Caco-2 (cell line): Measurements from ENCODE around the gene GFY. TPM values are rescaled to one million over a fixed set of nuclear protein-coding genes. Genes with fewer than 3 reads are reported as not detected.

ENCODE experiments used
- BruUV-seq: library from RNA; stranded (reverse); fragments of 400-500 nt; replicated peaks from 2 replicates; lab custom pipeline; 2021; lab: Mats Ljungman, UMichigan
- CTCF ChIA-PET: fragments of 300-600 bp; sonication (Branson Sonifier 250); formaldehyde crosslinking; loops from one replicate; lab custom pipeline; 2022; ENCODE audit warnings: antibody characterized with exemption; lab: Charles Lee
- POLR2A ChIA-PET: fragments of 300-600 bp; sonication (Branson Sonifier 250); formaldehyde crosslinking; loops from one replicate; lab custom pipeline; 2022; ENCODE audit warnings: antibody characterized with exemption; lab: Charles Lee
- DNase-seq, 2 experiments: peaks; one replicate each; pipeline versions ENCODE4 v3.0.0 to v3.0.0-alpha.2; 2020 to 2022
- H3K27me3 ChIP-seq: replicated peaks from 2 replicates; pipeline ENCODE4 v1.6.0; 2011; ENCODE audit warnings: low read length; ENCODE audit not compliant: control insufficient read depth, insufficient read depth
- H3K36me3 ChIP-seq: 2 replicates; pipeline ENCODE4 v1.5.1; 2011; ENCODE audit warnings: low read length; ENCODE audit not compliant: control insufficient read depth, insufficient read depth
- H3K4me1 ChIP-seq: fragments of 250-450 bp; sonication (Bioruptor Pico); 2 replicates; pipeline ENCODE4 v1.5.1; 2020; ENCODE audit warnings: mild to moderate bottlenecking
- H3K4me3 ChIP-seq: 2 replicates; pipeline ENCODE4 v1.5.1; 2011; ENCODE audit warnings: low read depth, mild to moderate bottlenecking, control low read depth, low read length
- H3K9me3 ChIP-seq: fragments of 250-450 bp; sonication (Bioruptor Pico); 2 replicates; pipeline ENCODE4 v1.5.1; 2020; ENCODE audit warnings: mild to moderate bottlenecking, moderate library complexity
- H3K27ac Mint-ChIP-seq: one replicate; pipeline ENCODE4 v1.8.0; 2022; ENCODE audit warnings: mixed read lengths; ENCODE audit not compliant: unreplicated experiment
- H3K27me3 Mint-ChIP-seq: one replicate; pipeline ENCODE4 v1.8.0; 2022; ENCODE audit warnings: mixed read lengths; ENCODE audit not compliant: insufficient read depth, unreplicated experiment
- H3K36me3 Mint-ChIP-seq: one replicate; pipeline ENCODE4 v1.8.0; 2022; ENCODE audit warnings: mild to moderate bottlenecking, mixed read lengths; ENCODE audit not compliant: insufficient read depth, unreplicated experiment
- H3K4me1 Mint-ChIP-seq: one replicate; pipeline ENCODE4 v1.8.0; 2022; ENCODE audit warnings: low read depth, mixed read lengths; ENCODE audit not compliant: unreplicated experiment
- H3K4me3 Mint-ChIP-seq: one replicate; pipeline ENCODE4 v1.8.0; 2022; ENCODE audit warnings: mild to moderate bottlenecking, moderate library complexity, mixed read lengths; ENCODE audit not compliant: unreplicated experiment
- H3K9me3 Mint-ChIP-seq: one replicate; pipeline ENCODE4 v1.8.0; 2022; ENCODE audit warnings: mixed read lengths; ENCODE audit not compliant: unreplicated experiment
- intact Hi-C: fragments of 100-400 bp; cut with micrococcal nuclease; formaldehyde crosslinking; loops from one replicate; pipeline ENCODE4 v1.10.0; 2022; ENCODE audit not compliant: unreplicated experiment
- total RNA-seq: library from RNA; stranded (reverse); gene quantifications from 2 replicates; pipeline ENCODE4 v1.2.3, GENCODE V29; 2022
- TF ChIP-seq, protein P1 (sequence below), 2 experiments: fragments of 200-600 bp in 1 of 2; IDR thresholded peaks; 1 replicate in 1 of 2; 2 replicates in 1 of 2; pipeline versions ENCODE4 v1.5.1 to v1.8.0; 2011 to 2022; ENCODE audit warnings: antibody characterized with exemption in 1 of 2, control low read depth in 1 of 2, inconsistent platforms in 1 of 2, low read depth in 1 of 2, low read length in 1 of 2, mild to moderate bottlenecking in 1 of 2, moderate library complexity in 1 of 2; ENCODE audit not compliant: insufficient read depth in 1 of 2, severe bottlenecking in 1 of 2, unreplicated experiment in 1 of 2

The GFY gene
- total RNA-seq, 1 experiment from 2014 or later = 0.25 TPM

DNA sequence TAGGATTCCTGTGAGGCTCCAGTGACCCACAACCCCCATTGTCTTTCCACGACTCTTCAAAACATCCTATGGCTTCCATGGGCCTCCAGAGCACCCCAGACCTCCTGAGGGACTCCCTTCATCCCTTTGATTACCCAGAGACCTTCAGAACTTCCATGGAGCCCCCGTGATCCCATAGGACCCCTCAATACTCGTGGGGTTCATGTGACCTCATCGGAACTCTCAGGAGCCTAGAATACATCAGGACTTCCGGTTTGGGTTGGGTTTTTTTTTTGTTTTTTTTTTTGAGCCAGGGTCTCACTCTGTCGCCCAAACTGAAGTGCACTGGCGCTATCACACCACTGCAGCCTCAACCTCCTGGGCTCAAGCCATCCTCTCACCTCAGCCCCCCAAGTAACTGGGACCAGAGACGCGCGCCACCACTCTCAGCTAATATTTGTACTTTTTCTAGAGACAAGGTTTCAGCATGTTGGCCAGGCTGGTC lies 28.6 kb downstream of the GFY start:
- Histone ChIP-seq H3K27me3 (no peaks in the 10 kb centered on the region), H3K4me3 (peak overlapping the region; percentile 61), H3K9me3 (no peaks in the 10 kb centered on the region), H3K4me1 (peaks cover 6% of the 10 kb centered on the region; the same call in 1 of the 2 replicates), H3K36me3 (peaks cover 5% of the 10 kb centered on the region)
- Mint-ChIP-seq H3K9me3 (no peaks in the 10 kb centered on the region), H3K36me3 (peaks cover 49% of the 10 kb centered on the region), H3K27ac (peak overlapping the region; percentile 100), H3K4me1 (peaks cover 10% of the 10 kb centered on the region), H3K27me3 (no peaks in the 10 kb centered on the region), H3K4me3 (peak overlapping the region; percentile 98)
- TSS peak; percentile 90 for BruUV-seq
- DNase-seq = no peak
- ChIA-PET CTCF (interaction anchor here (1.0 to 1.3 kb wide), 9 partner anchors 18 to 460 kb away, joined by 3 to 7 read pairs (median 3); partner anchors contain the start of genes GYS1 and RUVBL2), POLR2A (interaction anchor here (0.6 to 1.0 kb wide), 13 partner anchors 9 to 188 kb away, joined by 3 to 14 read pairs (median 5); partner anchors contain the start of genes PRRG2, RPS11, RRAS and SCAF1)
- intact Hi-C loops = loop anchor here (1.0 kb wide), 2 partner anchors 34 to 43 kb away; partner anchors contain the start of genes RPL13A and RPS11
- TF ChIP-seq, protein P1, sequence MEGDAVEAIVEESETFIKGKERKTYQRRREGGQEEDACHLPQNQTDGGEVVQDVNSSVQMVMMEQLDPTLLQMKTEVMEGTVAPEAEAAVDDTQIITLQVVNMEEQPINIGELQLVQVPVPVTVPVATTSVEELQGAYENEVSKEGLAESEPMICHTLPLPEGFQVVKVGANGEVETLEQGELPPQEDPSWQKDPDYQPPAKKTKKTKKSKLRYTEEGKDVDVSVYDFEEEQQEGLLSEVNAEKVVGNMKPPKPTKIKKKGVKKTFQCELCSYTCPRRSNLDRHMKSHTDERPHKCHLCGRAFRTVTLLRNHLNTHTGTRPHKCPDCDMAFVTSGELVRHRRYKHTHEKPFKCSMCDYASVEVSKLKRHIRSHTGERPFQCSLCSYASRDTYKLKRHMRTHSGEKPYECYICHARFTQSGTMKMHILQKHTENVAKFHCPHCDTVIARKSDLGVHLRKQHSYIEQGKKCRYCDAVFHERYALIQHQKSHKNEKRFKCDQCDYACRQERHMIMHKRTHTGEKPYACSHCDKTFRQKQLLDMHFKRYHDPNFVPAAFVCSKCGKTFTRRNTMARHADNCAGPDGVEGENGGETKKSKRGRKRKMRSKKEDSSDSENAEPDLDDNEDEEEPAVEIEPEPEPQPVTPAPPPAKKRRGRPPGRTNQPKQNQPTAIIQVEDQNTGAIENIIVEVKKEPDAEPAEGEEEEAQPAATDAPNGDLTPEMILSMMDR (IDR thresholded peaks at IDR 0.05; ENCODE audit: insufficient read depth in 1 of 2, low read depth in 1 of 2, low read length in 1 of 2, severe bottlenecking in 1 of 2, unreplicated experiment in 1 of 2) = no peak

DNA sequence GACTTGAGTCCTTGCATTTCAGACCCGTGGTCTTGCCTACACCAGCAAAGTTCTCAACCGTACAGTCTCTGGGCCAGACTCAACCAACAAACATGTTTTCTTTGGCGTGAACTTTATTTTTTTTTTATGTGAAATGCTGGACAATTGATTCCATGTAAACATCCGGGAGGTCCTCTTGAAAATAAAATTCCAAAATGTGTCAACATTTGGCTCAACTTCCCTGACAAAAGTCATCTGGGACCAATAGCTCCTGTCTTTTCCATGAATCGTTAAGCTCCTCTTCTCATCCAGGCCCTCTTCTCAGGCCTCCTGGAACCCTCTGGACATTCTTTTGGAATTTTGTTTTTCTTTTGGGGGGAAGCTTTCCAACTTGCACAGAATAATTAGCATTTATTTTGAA lies 30.6 kb downstream of the GFY start:
- TF ChIP-seq, protein P1 (IDR thresholded peaks at IDR 0.05; ENCODE audit: insufficient read depth in 1 of 2, low read depth in 1 of 2, low read length in 1 of 2, severe bottlenecking in 1 of 2, unreplicated experiment in 1 of 2) = no peak
- Mint-ChIP-seq H3K27ac (no peak overlapping the region), H3K9me3 (no peaks in the 10 kb centered on the region), H3K36me3 (peaks cover 36% of the 10 kb centered on the region), H3K4me1 (peaks cover 1% of the 10 kb centered on the region), H3K27me3 (no peaks in the 10 kb centered on the region), H3K4me3 (peak overlapping the region; percentile 27)
- no peak overlapping the region for H3K4me3 ChIP-seq
- H3K27me3 ChIP-seq = no peaks in the 10 kb centered on the region
- H3K9me3 ChIP-seq = no peaks in the 10 kb centered on the region
- CTCF ChIA-PET = no interaction called here
- POLR2A ChIA-PET = no interaction called here
- no TSS peak for BruUV-seq
- no peaks in the 10 kb centered on the region; the same call in none of the 2 replicates for H3K36me3 ChIP-seq
- DNase-seq = no peak
- H3K4me1 ChIP-seq = peaks cover 6% of the 10 kb centered on the region; the same call in 1 of the 2 replicates
- intact Hi-C loops = no loop called here

DNA sequence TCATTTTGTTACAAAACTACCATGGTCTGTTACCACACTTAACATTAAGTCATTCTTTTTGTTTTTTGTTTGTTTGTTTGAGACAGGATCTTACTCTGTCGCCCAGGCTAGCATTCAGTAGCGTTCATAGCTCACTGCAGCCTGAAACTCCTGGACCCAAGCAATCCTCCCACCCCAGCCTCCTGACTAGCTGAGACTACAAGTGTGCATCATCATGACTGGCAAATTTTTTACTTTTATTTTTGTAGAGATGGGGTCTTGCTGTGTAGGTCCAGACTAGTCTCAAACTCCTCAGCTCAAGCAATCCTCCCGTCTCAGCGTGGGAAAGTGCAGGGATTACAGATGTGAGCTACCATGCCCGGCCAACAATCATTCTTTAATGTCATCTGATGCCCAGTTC lies 31.1 kb downstream of the GFY start:
- Histone ChIP-seq H3K4me3 (no peak overlapping the region), H3K4me1 (peaks cover 6% of the 10 kb centered on the region; the same call in 1 of the 2 replicates), H3K36me3 (no peaks in the 10 kb centered on the region; the same call in none of the 2 replicates), H3K27me3 (no peaks in the 10 kb centered on the region), H3K9me3 (no peaks in the 10 kb centered on the region)
- Mint-ChIP-seq H3K36me3 (peaks cover 31% of the 10 kb centered on the region), H3K4me1 (no peaks in the 10 kb centered on the region), H3K4me3 (peak overlapping the region; percentile 27), H3K9me3 (no peaks in the 10 kb centered on the region), H3K27me3 (no peaks in the 10 kb centered on the region), H3K27ac (no peak overlapping the region)
- TF ChIP-seq, protein P1 (IDR thresholded peaks at IDR 0.05; ENCODE audit: insufficient read depth in 1 of 2, low read depth in 1 of 2, low read length in 1 of 2, severe bottlenecking in 1 of 2, unreplicated experiment in 1 of 2) = no peak
- ChIA-PET CTCF (no interaction called here), POLR2A (interaction anchor here (0.6 kb wide), 1 partner anchor 40 kb away, joined by 5 read pairs; the partner anchor contains the start of gene RPS11)
- no peak for DNase-seq
- intact Hi-C loops = no loop called here
- no TSS peak for BruUV-seq
